ENCODE measurements around the gene FNBP1.
A peak's percentile ranks its signal among the peaks of the same experiment; 100 is the strongest.

Gene FNBP1

DNA sequence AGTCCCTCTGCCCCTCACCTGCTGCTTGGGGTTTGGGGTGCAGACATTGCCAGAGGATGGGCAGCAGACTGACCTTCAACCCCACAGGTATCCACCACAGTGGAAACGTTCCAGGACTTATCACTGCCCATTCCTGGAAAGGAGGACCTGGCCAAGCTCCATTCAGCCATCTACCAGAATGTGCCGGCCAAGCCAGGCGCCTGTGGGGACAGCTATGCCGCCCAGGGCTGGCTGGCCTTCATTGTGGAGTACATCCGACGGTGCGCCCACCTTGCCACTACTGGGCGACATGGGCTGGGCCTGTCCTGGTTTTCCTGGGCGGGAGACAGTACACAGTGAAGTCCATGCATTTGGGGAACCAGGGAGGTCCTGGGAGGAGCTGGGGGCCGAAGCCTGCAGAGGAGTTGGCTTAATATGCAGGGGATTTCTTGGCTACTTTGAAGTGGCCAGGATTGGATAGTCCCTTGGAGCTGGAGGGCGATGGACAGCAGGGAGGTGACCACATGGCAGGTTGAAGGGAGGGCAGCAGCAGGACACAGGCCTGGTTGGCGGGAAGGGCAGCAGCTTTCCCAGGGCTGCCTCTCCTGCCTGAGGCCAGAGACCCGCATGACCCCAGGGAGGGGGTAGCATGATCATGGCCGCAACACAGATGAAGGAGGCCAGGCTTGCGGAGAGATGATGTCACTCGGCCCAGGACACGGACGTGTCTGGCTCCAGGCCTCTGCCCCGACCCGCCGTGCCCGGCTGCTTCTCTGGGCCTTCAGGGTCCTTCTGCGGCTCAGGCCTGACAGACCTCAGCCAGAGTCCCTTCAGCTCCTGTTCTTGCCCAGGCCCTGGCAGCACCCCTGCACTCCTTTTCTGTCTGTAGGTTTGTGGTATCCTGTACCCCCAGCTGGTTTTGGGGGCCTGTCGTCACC is 173.1 kb downstream of the FNBP1 start:
- no peak for DNase-seq

DNA sequence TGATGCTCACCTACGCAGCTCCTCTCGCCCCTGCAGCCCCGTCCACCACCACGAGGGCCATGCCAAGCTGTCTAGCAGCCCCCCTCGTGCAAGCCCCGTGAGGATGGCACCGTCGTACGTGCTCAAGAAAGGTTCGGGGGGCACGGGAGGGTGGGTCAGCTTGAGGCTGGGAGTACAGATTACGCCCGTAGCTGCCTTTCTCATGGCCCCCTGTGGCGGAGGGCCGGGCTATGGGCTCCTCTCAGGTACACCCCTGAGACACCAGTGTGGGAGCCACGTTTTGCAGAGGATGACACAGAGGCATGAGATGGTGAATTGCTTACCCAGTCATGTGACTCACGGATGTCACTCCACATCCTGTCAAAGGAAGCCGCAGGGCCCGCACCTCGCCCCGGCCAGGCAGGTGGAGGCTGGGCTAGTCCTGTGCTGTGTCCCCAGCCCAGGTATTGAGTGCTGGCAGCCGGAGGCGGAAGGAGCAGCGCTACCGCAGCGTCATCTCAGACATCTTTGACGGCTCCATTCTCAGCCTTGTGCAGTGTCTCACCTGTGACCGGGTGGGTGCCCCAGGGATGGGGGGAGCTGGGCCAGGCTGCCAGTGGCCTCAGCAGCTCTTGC is 174.0 kb downstream of the FNBP1 start:
- DNase-seq = peak; percentile 72

DNA sequence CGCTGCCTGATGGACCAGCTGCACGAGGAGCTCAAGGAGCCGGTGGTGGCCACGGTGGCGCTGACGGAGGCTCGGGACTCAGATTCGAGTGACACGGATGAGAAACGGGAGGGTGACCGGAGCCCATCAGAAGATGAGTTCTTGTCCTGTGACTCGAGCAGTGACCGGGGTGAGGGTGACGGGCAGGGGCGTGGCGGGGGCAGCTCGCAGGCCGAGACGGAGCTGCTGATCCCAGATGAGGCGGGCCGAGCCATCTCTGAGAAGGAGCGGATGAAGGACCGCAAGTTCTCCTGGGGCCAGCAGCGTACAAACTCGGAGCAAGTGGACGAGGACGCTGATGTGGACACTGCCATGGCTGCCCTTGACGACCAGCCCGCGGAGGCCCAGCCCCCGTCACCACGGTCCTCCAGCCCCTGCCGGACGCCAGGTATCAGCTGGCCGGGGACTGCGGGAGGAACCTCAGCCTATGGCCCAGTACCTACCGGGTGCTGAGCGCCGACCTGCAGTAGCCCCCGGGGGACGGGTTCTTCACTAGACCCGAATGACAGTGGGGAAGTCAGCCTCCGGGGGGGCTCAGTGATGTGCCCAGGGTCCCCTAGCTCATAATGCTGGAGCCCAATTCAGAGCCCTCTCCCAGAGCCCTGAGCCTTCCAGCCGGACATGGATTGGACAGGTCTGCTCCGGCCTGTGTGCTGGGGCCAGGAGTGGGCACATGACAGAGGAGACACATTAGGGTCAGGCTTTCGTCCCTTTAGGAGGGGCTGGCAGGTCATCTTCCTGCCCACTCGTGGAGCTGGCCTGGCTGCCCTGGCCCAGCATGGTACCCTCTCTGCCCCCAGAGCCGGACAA is 174.7 kb downstream of the FNBP1 start:
- DNase-seq = no peak

DNA sequence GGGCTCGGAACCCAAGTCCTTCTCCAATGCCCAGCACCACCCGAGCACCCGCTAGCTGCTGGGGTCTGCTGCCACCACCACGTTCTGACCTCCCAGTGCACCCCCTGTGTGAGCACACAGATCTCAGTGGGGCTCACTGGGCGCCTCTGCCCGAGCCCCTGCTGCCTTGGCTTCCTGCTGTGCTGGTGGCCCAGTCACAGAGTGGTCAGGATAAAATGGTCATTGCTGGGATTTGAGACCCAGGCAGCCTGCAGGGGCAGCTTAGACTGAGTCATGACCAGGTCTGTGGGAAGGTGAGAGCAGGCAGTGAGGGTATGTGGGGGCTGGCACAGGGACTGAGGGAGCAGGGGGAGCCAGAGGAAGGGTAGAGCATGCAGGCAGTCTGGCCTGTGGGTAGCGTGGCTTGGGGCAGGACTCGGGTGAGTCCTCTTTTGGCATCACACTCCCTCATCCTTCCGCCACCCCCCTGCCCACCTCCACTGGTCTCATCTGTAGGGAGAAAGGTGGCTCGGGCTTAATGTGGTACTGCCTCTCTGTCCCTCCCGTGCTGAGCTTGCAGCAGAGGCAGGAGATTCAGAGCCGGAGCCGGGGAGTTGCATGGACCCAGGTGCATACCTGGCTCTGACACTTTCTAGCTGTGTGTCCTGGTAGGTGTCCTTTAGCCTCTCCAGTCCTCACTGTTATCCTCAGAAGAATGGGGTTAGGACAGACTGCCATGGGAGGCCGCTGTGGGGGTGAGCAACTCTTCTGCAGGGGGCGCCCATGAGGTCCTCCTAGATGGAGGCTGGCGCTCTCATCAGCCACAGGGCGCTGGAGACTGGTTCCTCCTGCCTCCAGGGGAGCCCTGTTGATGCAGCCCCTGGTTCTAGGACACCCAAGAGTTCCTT is 175.6 kb downstream of the FNBP1 start:
- DNase-seq = no peak

DNA sequence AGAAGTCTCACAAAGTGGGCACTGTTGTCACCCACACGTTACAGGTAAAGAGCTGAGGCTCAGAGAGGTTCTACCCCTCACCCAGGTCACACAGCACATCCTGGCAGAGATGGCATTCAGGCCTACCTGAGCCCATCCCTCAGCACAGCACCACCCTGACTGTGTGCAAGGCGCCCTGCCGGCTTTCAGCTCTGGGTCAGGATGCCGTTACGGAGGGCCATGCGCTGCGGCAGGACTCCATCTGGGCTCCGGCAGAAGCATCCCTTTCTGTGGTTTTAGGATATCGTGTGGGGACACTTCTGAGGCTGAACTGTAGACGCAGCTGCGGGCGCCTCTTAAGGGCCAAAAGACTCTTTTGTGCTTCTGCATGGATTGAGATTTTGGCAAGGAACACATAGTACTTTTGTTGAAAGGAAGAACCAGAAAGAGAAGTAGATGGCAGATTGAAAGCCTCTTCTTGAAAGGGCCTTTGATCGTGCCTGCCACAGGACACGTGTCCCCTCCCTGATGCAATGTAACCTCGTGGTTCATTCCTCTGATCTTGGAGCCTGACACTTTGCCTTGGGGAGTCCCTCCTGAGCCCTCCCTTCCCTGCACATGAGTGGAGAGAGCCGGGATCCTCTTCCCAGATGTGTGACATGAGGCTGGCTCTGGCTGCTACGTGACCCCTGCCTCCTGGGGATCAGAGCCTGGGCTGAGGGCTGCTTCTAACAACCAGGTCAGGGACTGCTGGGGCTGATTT is 176.4 kb downstream of the FNBP1 start:
- DNase-seq = peak; percentile 48

DNA sequence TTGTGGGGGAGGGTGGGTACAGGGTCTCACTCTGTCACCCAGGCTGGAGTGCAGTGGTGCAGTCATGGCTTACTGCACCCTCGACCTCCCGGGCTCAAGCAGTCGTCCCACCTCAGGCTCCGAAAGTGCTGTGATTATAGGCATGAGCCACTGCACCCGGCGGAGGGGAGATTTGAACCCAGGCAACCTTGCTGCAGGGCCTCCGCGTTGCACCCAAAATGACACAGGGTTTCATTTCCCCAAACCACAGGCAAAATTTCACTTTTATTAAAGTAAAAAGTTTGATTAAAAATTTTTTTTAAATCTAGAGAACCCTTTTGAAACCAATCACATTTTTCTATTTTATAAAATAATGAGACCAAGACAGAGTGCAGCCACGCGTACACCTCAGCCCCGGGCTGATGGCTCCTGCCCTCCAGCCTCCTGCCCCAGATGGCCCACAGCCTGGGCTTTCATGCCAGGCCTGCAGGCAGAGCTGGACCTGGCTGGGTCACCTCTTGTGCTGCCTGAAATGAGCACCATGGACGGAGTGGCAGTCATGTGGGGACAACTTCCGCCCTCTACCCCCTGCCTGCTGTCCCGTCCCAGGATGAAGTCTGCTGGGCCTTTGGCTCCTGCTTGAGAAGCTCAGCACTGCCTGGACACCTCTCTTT is 177.2 kb downstream of the FNBP1 start:
- DNase-seq = no peak

DNA sequence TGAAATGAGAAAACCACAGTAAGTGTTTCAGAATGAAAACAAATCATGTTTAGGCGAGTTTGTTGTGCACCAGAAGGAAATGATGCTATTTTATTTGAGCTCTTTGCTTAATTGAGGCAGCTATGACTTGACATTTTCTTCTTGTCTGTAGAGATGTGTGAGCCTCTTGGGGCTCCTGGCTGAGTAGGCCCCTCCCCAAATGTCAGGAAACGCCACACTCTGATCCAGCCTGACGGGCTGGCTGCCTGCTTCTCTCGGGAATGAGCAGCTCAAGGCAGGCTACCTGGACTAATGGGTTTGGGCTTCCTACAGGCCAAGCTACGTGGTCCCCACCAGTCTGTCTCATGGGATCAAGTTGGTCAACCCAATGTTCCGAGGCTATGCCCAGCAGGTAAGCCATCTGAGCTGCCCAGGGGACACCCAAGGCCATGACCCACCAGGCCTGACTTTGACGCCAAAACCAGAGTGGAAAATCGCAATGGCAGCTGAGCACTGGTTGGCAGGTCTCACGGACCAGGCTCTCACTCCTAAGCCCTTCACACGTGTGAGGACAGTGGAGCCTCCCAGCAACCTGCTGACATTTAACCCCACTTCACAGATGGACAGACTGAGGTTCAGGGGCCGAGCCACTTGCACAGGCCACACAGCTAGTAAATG is 177.9 kb downstream of the FNBP1 start:
- DNase-seq = no peak

DNA sequence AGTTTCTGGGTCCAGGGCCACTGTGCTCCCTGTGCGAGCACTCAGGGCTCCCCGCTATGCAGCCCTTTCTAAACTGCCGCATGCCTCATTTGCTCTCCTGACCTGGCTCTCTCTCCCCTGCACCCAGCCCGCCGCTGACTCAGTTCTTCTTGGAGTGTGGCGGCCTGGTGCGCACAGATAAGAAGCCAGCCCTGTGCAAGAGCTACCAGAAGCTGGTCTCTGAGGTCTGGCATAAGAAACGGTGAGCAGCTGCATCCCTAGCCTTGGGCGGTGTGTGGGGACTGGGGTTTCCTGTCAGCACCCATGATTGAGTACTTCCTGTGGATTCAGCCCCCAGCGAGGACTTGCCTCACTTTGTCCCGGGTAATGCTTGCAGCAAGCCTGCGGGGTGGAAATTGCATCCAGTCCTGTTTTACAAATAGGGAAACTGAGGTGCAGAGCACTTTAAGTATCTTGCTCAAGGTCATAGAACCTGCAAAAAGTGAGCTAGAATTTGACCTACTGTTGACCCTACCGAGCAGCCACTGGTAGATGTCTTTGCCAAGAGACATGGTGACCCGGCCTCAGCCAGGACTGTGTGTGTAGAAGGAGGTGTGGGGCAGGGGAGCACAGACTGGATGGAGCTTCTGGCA is 179.8 kb downstream of the FNBP1 start:
- DNase-seq = peak; percentile 17

DNA sequence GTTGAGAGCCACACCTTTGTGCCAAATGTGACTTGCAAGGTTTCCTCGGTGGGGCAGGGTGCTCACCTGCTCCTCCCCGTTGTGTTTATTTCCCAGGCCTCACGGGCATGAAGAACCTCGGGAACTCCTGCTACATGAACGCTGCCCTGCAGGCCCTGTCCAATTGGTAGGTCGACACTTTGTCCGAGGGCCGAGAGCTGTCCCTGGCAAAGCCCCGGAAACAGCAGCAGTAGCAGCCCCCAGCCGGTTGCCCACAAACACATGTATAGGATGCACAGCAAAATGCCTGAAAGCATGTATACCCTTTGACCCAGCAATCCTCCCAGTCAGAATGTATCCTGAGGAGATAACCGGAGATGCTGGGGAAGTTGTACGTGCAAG is 181.6 kb downstream of the FNBP1 start:
- no peak for DNase-seq

DNA sequence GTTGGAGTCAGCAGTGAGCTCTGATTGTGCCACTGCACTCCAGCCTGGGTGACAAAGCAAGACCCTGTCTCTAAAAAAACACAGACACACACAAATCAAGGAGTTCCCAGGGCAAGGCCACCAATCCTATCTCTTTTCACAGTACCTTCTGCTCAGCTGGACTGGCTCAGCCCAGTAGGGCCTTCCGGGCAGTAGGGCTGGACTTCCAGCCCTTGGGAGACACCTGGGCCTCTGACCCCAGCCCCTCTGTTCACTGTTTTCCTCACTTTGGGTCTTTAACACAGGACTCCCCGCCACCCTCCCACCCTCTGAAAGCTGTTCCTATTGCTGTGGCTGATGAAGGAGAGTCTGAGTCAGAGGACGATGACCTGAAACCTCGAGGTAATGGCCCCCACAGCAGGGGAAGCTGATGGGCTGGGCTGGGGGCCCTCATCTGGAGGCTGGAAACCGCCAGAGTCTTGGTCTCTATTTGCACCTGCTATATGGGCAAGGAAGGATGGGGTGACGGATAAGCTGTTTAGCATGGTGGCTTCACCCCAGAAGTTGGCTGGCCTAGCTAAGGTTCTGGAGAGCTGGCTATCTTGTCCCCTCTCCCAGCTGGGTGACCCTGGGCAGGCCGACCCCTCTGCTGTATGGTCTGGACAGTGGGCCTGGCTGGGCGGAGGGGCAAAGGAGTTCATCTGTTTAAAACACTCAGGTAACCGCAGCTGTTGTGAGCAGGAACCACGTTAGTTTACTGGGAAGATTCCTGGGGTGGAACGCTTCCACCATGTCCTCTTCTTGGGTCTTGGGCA is 182.1 kb downstream of the FNBP1 start:
- no peak for DNase-seq

DNA sequence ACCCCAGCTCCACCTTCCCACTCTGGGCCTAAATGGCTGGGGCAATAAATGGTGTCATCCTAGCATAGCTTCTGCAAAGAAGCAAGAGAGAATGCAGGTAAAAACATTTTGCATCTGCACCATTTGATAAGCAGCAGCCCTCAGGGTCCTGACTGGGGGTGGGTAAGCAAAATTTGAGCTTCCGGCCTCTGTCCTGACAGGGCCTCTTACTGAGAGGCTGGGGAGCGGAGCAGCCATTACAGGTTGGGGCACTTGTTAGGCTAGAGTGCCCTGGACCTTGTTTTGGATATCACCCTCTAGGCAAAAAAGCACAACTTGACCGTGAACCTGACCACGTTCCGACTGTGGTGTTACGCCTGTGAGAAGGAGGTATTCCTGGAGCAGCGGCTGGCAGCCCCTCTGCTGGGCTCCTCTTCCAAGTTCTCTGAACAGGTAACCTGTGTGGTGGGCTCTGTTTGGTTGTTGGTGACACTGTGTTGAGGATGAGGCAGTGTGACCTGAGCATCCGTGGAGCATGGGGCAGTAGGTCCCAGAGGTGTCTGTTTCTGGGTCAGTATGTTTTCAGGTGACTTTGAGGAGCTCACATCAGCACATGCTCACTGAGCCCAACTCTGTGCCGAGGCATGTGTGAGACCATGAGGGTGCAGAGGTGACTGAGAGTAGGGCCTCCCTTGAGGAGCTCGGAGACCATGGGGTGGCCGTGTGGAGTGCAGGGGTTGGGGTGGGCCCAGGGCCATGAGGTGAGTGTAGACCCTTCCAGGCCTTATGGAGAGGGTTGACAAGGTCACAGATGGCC is 184.6 kb downstream of the FNBP1 start:
- DNase-seq = no peak

DNA sequence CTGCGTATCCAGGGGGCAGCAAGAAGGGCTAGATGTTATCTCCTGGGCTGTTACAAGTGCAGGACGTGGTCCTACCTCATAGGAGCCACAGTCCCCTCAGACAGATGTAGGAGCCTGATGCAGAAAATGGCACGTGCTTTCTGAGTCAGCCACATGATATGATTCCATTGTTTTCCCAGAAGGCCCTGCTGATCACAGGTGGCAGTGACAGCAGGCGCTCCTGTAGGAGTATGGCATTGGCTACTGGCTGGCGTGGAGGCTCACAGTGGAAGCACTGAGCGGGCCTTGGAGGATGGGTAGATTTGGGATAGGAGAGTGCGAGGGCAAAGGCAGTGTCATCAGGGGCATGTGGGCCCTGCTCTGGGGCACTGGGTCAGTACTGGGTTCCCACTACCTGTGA is 185.8 kb downstream of the FNBP1 start:
- no peak for DNase-seq

DNA sequence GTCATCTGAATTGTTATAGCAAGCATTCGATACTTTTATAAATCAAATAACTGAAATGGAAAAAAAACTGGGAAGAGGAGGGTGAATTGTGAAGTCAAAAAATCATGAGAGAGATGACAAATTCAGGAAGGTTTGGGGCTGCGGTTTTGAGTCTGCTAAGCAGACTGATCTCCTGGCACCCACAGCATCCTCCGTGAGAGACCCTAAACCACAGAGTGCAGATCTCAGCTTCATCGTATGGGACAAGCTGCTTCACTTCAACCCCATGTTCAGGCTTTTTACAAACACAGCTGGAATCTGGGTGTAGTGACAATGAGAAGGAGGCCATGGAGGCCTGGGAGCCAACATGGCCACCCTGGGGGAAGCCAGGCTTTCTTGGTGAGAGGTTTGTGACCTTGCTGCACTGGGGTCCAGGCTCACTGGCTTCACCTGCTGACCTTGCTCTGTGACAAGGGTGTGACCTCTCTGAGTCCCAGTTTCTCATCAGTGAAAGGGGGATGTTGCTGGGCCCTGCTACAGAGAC is 188.3 kb downstream of the FNBP1 start:
- peak; percentile 13 for DNase-seq

DNA sequence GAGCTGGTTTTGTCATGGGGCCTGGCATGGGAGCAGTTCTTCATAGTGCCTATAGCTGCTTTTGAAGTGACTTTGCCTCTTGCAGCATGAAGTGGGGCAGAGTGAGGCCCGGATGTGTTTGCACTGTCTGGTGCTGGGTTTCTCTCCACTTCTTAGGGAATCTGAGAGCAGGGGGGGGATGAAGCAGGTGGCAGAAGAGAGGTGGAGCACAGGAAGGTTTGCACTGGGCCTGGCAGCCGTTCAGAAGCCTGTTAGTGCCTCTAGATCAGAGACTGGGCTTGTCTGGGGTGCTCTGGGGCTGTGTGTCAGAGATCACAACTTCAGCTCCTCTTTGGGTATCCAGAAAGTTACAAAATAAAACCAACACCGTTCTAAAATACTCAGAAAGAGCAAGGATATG is 189.4 kb downstream of the FNBP1 start:
- no peak for DNase-seq

DNA sequence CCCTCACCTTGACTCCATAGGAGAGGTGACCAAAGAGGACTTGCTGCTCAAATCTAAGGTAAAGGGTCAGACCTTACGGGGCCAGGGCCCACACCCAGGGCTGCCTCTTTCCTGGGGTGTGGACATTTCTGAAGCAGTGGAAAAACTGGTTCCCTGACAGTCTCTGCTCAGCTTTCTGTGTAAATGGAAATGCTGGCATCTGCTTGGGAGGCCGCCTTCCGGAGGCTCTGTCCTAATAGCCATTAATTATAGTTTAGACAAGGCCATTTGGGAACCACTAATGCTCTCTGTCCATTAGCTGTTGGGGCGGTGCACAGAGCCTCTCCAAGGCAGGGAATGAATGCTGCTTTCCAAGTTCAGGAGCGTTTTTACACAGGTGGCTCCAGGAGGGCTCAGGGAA is 190.4 kb downstream of the FNBP1 start:
- DNase-seq = no peak

DNA sequence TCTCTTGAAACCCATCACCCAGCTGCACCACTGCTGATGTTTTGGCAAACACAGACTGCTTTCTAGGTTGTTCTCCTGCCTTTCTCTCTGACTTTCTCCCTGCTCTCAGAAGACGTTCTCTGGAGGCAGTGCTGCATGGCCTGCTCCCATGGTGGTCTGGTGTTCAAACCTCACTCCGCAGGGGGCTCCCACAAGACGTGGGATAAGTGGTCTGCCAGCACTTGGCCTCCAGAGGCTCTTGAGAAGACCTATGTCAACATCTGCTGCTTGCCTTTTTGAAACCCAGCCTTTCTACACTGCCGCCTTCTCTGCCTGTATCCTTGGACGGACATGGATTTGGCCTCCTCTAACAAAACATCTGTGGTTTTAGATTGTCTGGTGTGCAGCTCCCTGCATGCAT is 191.2 kb downstream of the FNBP1 start:
- DNase-seq = no peak

DNA sequence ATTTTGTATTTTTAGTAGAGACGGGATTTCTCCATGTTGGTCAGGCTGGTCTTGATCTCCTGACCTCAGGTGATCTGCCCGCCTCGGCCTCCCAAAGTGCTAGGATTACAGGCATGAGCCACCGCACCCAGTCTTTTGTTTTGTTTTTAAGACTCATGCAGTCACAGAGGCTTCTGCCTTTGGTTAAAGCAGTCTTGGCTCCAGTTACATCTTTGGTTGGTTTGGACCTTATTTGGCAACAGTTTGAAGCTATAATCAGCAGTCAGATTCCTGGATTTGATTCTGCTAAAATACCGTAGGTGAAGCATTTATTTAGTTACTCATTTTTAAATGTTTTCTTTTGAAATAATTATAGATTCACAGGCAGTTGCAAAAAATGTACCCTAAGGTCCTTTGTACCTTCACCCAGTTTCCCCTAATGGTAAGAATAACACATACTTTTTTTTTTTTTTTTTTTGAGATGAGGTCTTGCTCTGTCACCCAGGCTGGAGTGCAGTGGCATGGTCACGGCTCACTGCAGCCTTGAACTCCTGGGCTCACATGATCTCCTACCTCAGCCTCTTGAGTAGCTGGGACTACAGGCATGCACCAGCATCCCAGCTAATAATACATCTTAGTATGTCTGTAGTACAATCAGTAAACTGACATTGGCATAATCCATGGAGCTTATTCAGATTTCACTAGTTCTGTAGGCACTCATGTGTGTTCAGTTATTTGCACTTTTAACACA is 192.0 kb downstream of the FNBP1 start:
- DNase-seq = no peak
